Trophoblast cell (in vitro differentiated cells and primary cell): ENCODE measurements around the gene DISP3.

Source experiments
- DNase-seq, 2 donors: peaks; one replicate each; pipeline ENCODE4 v3.0.0-alpha.2; 2016
- H2AFZ ChIP-seq: 2 replicates; pipeline ENCODE4 v1.6.1; 2013; ENCODE audit warnings: low read length, moderate library complexity, mild to moderate bottlenecking; ENCODE audit not compliant: insufficient read depth, poor library complexity
- H2AK5ac ChIP-seq: 2 replicates; pipeline ENCODE4 v1.6.1; 2013; ENCODE audit warnings: mild to moderate bottlenecking, low read length
- H2BK120ac ChIP-seq: 2 replicates; pipeline ENCODE4 v1.6.1; 2013; ENCODE audit warnings: low read length, mild to moderate bottlenecking, moderate library complexity; ENCODE audit not compliant: insufficient read depth, poor library complexity
- H2BK12ac ChIP-seq: 2 replicates; pipeline ENCODE4 v1.6.1; 2013; ENCODE audit warnings: mild to moderate bottlenecking, low read length, moderate library complexity
- H2BK5ac ChIP-seq: 2 replicates; pipeline ENCODE4 v1.6.1; 2013; ENCODE audit warnings: low read length, low read depth, moderate library complexity, mild to moderate bottlenecking; ENCODE audit not compliant: poor library complexity
- H3K14ac ChIP-seq: 2 replicates; pipeline ENCODE4 v1.6.1; 2013; ENCODE audit warnings: mild to moderate bottlenecking, low read length
- H3K18ac ChIP-seq: 2 replicates; pipeline ENCODE4 v1.6.1; 2013; ENCODE audit warnings: mild to moderate bottlenecking, low read length
- H3K23ac ChIP-seq: 2 replicates; pipeline ENCODE4 v1.6.1; 2013; ENCODE audit warnings: low read length
- H3K27ac ChIP-seq: 2 replicates; pipeline ENCODE4 v1.5.1; 2013; ENCODE audit warnings: low read depth, mild to moderate bottlenecking, inconsistent platforms, low read length, moderate library complexity
- H3K27me3 ChIP-seq: 2 replicates; pipeline ENCODE4 v1.6.1; 2013; ENCODE audit warnings: inconsistent platforms, mild to moderate bottlenecking, low read length, moderate library complexity; ENCODE audit not compliant: insufficient read depth
- H3K36me3 ChIP-seq, 2 experiments: 1 replicate in 1 of 2; 2 replicates in 1 of 2; pipeline ENCODE4 v1.6.1; 2013; ENCODE audit warnings: low read length in 2 of 2, mild to moderate bottlenecking in 2 of 2, moderate library complexity in 1 of 2; ENCODE audit not compliant: insufficient read depth in 2 of 2, control insufficient read depth in 1 of 2
- H3K4ac ChIP-seq: 2 replicates; pipeline ENCODE4 v1.6.1; 2013; ENCODE audit warnings: low read depth, mild to moderate bottlenecking, low read length, moderate library complexity
- H3K4me1 ChIP-seq, 2 experiments: 1 replicate in 1 of 2; 2 replicates in 1 of 2; pipeline ENCODE4 v1.6.1; 2013; ENCODE audit warnings: low read length in 2 of 2, mild to moderate bottlenecking in 2 of 2, moderate library complexity in 1 of 2; ENCODE audit not compliant: insufficient read depth in 2 of 2, control insufficient read depth in 1 of 2
- H3K4me2 ChIP-seq: 2 replicates; pipeline ENCODE4 v1.6.1; 2013; ENCODE audit warnings: inconsistent platforms, mild to moderate bottlenecking, low read length, moderate library complexity
- H3K4me3 ChIP-seq: 2 replicates; pipeline ENCODE4 v1.5.1; 2013; ENCODE audit warnings: mild to moderate bottlenecking, low read depth, low read length, inconsistent platforms
- H3K79me1 ChIP-seq: one replicate; pipeline ENCODE4 v1.6.1; 2013; ENCODE audit warnings: low read length
- H3K79me2 ChIP-seq: 2 replicates; pipeline ENCODE4 v1.6.1; 2013; ENCODE audit warnings: low read length, mild to moderate bottlenecking; ENCODE audit not compliant: control insufficient read depth, insufficient read depth, poor library complexity
- H3K9ac ChIP-seq: 2 replicates; pipeline ENCODE4 v1.6.1; 2013; ENCODE audit warnings: mild to moderate bottlenecking, low read length
- H3K9me3 ChIP-seq: 2 replicates; pipeline ENCODE4 v1.6.1; 2013; ENCODE audit warnings: low read depth, mild to moderate bottlenecking, control low read depth, inconsistent platforms, low read length; ENCODE audit not compliant: insufficient read depth
- H4K12ac ChIP-seq: 2 replicates; pipeline ENCODE4 v1.6.1; 2013; ENCODE audit warnings: low read depth, mild to moderate bottlenecking, low read length, moderate library complexity
- H4K8ac ChIP-seq: 2 replicates; pipeline ENCODE4 v1.6.1; 2013; ENCODE audit warnings: low read depth, mild to moderate bottlenecking, low read length, moderate library complexity
- H4K91ac ChIP-seq: one replicate; pipeline ENCODE4 v1.6.1; 2013; ENCODE audit warnings: low read depth, mild to moderate bottlenecking, low read length, moderate library complexity
- WGBS: extraction: QIAGEN DNeasy Blood & Tissue Kit; methylation state at CpG from one replicate; pipeline ENCODE4 v1.1.7; 2013; ENCODE audit warnings: missing lambda C conversion rate; ENCODE audit not compliant: insufficient read length, insufficient coverage; ENCODE audit errors: extremely low coverage; 5-methylcytosine and 5-hydroxymethylcytosine counted together

DISP3 gene

DNA sequence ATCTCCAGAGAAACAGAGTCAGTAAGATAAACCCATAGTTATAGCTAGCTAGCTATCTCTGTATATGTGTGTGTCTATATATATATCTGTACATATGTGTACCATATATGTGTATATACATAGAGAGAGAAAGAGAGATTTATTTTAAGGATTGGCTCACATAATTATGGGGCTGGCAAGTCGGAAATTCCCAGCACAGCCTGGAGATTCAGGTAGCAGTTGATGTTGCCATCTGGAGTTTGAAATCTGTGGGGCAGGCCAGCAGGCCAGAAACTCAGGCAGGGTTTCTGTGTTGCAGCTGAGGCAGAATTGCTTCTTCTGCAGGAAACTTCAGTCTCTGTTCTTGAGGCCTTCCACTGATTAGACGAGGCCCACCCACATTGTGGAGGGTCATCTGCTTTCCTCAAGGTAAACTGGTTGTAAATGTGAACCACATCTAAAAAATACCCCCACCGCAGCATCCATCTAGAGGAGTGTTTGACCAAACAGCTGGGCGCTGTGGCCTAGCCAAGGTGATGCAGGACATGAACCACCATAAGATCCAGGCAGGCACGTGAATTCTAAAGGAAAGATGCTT, 94.2 kb downstream of the DISP3 start:
- no CpG with 5 or more reads among the region's 5 CpGs for WGBS
- Histone ChIP-seq H3K4me3 (no peak overlapping the region), H4K8ac (no peak overlapping the region), H3K23ac (no peak overlapping the region), H3K79me1 (no peaks in the 10 kb centered on the region), H2BK12ac (no peak overlapping the region), H4K12ac (no peak overlapping the region), H3K36me3 (no peaks in the 10 kb centered on the region), H3K79me2 (no peaks in the 10 kb centered on the region), H3K27ac (no peak overlapping the region), H3K4me1 (no peaks in the 10 kb centered on the region), H3K9me3 (no peaks in the 10 kb centered on the region), H2BK5ac (no peak overlapping the region), H3K4me2 (no peak overlapping the region), H4K91ac (no peak overlapping the region), H3K9ac (no peak overlapping the region), H2AFZ (no peak overlapping the region), H3K27me3 (no peaks in the 10 kb centered on the region), H3K4ac (no peak overlapping the region), H3K18ac (no peak overlapping the region), H2BK120ac (no peak overlapping the region), H2AK5ac (no peak overlapping the region), H3K14ac (no peak overlapping the region)
- DNase-seq: no peak

- WGBS: no CpG with 5 or more reads among the region's 6 CpGs
- Histone ChIP-seq H4K8ac (no peak overlapping the region), H3K36me3 (no peaks in the 10 kb centered on the region), H3K18ac (no peak overlapping the region), H2BK5ac (no peak overlapping the region), H4K12ac (no peak overlapping the region), H4K91ac (no peak overlapping the region), H3K9ac (no peak overlapping the region), H3K4me1 (no peaks in the 10 kb centered on the region), H3K79me1 (no peaks in the 10 kb centered on the region), H3K4ac (no peak overlapping the region), H3K27ac (no peak overlapping the region), H2AFZ (no peak overlapping the region), H3K14ac (no peak overlapping the region), H3K79me2 (no peaks in the 10 kb centered on the region), H3K4me3 (no peak overlapping the region), H3K9me3 (no peaks in the 10 kb centered on the region), H3K27me3 (no peaks in the 10 kb centered on the region), H3K23ac (no peak overlapping the region), H2BK120ac (no peak overlapping the region), H3K4me2 (no peak overlapping the region), H2BK12ac (no peak overlapping the region), H2AK5ac (no peak overlapping the region)
- DNase-seq: no peak
These were observed 96.6 kb downstream of the DISP3 start for GRCh38 chr1:11575553-11575952.

- H3K27ac ChIP-seq: no peak overlapping the region
These were observed 97.3 kb downstream of the DISP3 start for GRCh38 chr1:11576109-11576875.

GRCh38 chr1:11578004-11578403, 99.0 kb downstream of the DISP3 start:
- DNase-seq: no peak
- no peaks in the 10 kb centered on the region for H3K4me1 ChIP-seq
- H3K9me3 ChIP-seq: no peaks in the 10 kb centered on the region
- no peak overlapping the region for H2BK120ac ChIP-seq
- no peak overlapping the region for H3K4me3 ChIP-seq
- H3K18ac ChIP-seq: no peak overlapping the region
- no peak overlapping the region for H3K9ac ChIP-seq
- no peak overlapping the region for H3K23ac ChIP-seq
- H3K79me1 ChIP-seq: no peaks in the 10 kb centered on the region
- H2AK5ac ChIP-seq: no peak overlapping the region
- H3K4me2 ChIP-seq: no peak overlapping the region
- H3K79me2 ChIP-seq: no peaks in the 10 kb centered on the region
- H3K36me3 ChIP-seq: no peaks in the 10 kb centered on the region
- H3K4ac ChIP-seq: no peak overlapping the region
- H3K27ac ChIP-seq: no peak overlapping the region
- H4K8ac ChIP-seq: no peak overlapping the region
- no CpG with 5 or more reads among the region's 7 CpGs for WGBS
- no peak overlapping the region for H3K14ac ChIP-seq
- no peak overlapping the region for H2AFZ ChIP-seq
- H3K27me3 ChIP-seq: no peaks in the 10 kb centered on the region
- no peak overlapping the region for H2BK12ac ChIP-seq
- H2BK5ac ChIP-seq: no peak overlapping the region
- no peak overlapping the region for H4K91ac ChIP-seq
- no peak overlapping the region for H4K12ac ChIP-seq

More at GRCh38 chr1:11576109-11576875, 97.3 kb downstream of the DISP3 start:
- Histone ChIP-seq H2BK5ac (no peak overlapping the region), H3K4me1 (no peaks in the 10 kb centered on the region), H3K79me1 (no peaks in the 10 kb centered on the region), H3K27me3 (no peaks in the 10 kb centered on the region), H3K9ac (no peak overlapping the region), H3K4ac (no peak overlapping the region), H4K8ac (no peak overlapping the region), H2AFZ (no peak overlapping the region), H3K14ac (no peak overlapping the region), H2BK12ac (no peak overlapping the region), H3K36me3 (no peaks in the 10 kb centered on the region), H4K12ac (no peak overlapping the region), H3K4me2 (no peak overlapping the region), H3K9me3 (no peaks in the 10 kb centered on the region), H3K4me3 (no peak overlapping the region), H4K91ac (no peak overlapping the region), H3K18ac (no peak overlapping the region), H2AK5ac (no peak overlapping the region), H3K23ac (no peak overlapping the region), H3K79me2 (no peaks in the 10 kb centered on the region), H2BK120ac (no peak overlapping the region)
- no CpG with 5 or more reads among the region's 18 CpGs for WGBS
- no peak for DNase-seq
